GM19035 (cell line): ENCODE data around the gene RGS9.

Source experiments
- ATAC-seq: cut with Tn5 transposase; IDR thresholded peaks from one replicate; pipeline ENCODE4 v1.9.1; 2021; ENCODE audit not compliant: unreplicated experiment

The RGS9 gene

GRCh38 chr17:65249774-65250173 lies 112.6 kb downstream of the RGS9 start:
- no peak for ATAC-seq

DNA sequence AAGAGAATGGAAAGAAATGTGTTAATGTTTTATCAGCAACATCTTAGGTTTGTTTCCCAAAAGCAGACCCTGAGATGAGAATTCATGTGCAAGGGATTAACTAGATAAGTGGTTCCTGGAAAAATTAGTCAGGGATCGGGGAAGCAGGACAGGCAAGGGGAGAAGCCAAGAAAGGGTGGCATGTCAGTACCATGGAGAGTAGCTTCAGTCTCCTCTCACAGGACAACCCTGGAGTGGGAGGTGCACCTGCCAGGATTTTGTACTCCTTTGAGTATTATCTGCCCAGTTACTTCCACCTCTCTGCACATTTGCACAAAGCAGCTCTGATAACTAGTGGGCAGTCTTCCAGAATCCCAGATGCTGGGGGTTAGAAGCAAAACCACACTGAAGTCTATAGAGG lies 117.0 kb downstream of the RGS9 start:
- ATAC-seq: no peak

GRCh38 chr17:65259281-65259680 lies 122.1 kb downstream of the RGS9 start:
- ATAC-seq: no peak

DNA sequence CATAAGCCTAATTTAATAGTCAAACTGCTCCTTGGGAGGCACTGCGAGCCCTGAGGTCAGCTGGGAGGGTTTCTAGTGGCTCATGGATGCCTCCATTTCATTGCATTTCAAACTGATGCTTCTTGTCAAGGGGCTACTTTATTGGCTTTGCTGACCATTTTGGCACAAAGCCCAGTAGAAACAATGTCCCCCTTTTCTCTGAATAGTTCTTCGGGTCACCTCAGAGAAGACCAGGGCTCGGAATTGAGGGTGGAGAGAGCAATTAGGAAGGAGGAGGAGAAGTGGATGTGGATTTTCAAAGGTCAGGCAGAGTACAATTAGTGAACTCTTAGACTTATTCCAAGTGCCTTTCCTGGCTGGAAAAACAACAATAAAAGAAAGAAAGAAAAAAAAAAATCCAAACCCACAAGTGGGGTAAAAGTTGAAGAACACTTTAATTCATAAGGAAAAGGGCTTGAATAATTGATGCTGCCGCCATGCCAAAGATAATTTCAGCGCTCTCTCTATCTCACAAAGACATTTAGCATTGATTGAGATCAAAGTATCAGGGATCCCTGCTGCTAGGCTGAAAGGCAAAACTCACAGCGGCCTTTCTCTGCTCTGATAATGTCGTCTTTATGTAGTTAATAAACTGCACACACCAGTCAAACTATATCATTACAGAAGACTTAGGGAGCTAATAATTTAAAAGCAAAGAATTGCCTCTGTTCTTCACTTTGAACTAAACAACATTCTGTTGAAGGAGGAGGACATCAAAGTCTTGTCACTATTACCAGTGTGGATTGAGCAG lies 122.7 kb downstream of the RGS9 start:
- ATAC-seq: no peak

DNA sequence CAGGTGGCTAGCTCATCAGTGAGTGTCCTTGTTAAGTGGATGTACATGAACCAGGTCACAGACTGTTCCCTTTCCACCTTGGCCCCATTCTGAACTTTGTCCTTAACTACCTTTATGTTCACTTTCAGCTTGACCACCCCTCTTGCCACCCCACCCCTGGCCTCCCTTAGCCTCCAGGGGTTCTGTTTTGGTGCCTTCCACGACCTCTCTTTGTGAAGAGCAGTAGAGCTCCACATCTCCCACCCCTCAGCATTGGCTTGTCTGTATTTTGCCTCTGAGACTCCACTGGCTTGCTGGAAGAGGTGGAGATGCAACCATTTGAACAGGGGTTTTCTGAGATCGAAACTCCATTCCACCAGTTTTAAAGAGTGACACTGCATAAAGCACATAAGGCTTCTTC lies 123.5 kb downstream of the RGS9 start:
- ATAC-seq: no peak

GRCh38 chr17:65261152-65261551 lies 124.0 kb downstream of the RGS9 start:
- ATAC-seq: no peak

GRCh38 chr17:65261682-65262636 lies 124.8 kb downstream of the RGS9 start:
- ATAC-seq: no peak

DNA sequence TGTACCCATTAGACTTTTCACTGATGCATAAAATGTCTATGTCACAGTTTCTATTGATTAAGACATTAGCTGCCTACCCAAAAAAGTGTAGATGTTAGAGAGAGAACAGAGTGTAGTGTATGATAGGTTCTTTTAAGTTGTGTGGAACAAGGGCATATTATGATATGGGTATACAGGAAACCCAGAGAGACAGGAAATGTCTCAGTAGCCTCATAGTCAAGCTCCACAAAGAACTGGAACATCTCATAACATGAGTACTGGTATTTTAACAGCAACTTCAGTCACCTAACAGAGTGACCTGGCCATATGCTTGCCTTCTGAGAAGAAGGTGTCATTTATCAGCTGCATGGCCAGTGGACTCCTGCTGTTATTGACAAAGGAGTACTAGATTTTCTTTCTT lies 128.1 kb downstream of the RGS9 start:
- no peak for ATAC-seq

- ATAC-seq: no peak
These were observed 131.7 kb downstream of the RGS9 start for GRCh38 chr17:65268832-65269231.

DNA sequence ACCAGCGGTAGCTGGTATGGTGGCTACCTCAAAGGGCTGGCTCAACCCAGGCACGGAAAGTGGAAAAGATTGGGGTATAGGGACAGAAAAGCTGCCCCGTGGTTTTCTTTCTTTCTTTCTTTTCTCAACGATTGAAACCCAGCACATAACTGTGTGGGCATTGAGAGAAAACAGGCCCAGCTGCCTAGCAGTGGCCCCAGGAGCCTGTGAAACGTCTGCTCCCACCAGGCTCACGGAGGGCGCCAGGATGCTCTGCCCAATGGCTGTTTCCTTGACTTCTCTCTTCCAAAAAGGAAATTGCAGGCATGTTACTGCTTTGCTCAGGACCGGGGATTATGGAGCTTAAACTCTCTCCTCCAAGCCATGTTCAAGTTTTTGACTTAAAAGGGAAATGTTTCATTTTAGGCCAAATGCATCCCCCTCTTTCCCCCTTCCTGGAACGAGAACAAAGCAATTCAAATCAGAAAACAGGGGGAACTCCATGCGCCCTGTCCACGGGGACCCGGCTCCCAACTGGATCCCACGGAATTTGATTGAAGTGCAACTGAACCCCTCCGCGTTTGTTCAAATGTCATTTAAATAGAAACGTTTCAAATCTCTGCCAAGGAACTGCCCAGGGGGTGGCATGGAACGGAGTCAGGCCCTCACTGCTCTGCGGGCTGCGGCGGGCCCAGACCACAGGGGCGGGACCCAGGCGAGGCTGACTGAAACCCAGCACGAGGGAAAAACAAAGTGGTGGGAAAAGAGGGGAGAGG lies 133.5 kb downstream of the RGS9 start:
- ATAC-seq: no peak

DNA sequence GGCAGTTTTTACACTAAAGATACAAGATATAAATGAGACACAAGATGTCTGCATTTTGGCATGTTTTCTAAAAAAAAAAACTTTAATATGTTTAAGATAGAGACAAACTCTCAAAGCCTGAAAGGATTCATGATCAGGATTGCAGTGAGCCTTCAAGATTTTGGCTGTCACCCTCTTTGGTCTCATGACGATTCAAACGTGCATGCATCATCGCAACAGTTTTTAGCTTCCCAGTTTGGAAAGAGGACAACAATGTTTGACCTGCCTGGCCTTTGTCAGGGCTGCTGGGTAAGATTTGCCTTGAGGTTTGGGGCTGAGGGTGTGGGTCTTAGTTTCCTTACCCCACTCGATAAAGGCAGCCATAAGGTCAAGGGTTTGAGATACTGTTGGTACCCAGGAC lies 134.1 kb downstream of the RGS9 start:
- ATAC-seq: no peak
